GM13976 (cell line): ENCODE results near the gene PHYKPL.
"Not testable (repeated sequence)": the region's sequence is repeated elsewhere in the genome, so short reads cannot be mapped to it uniquely, and the experiment has no call there.

ENCODE experiments used
- DNase-seq: peaks from one replicate; pipeline ENCODE4 v3.0.0; 2012; ENCODE audit warnings: low spot score
- CTCF ChIP-seq: IDR thresholded peaks from 2 replicates; pipeline ENCODE4 v1.5.1; 2012; ENCODE audit warnings: borderline replicate concordance, mild to moderate bottlenecking; ENCODE audit not compliant: insufficient read depth; ENCODE audit errors: extremely low read depth, missing control alignments, control extremely low read depth
- in situ Hi-C: fragments of 300-500 bp; cut with MboI; formaldehyde crosslinking; loops from one replicate; pipeline ENCODE4 v1.12.0; 2022; ENCODE audit warnings: low sequenced_read_pairs, mixed read lengths, inconsistent platforms; ENCODE audit not compliant: unreplicated experiment

Gene PHYKPL

GRCh38 chr5:178203670-178204181, 28.9 kb downstream of the PHYKPL start:
- in situ Hi-C loops: no loop called here
- no peak for TF ChIP-seq CTCF
- DNase-seq: peak; percentile 75

DNA sequence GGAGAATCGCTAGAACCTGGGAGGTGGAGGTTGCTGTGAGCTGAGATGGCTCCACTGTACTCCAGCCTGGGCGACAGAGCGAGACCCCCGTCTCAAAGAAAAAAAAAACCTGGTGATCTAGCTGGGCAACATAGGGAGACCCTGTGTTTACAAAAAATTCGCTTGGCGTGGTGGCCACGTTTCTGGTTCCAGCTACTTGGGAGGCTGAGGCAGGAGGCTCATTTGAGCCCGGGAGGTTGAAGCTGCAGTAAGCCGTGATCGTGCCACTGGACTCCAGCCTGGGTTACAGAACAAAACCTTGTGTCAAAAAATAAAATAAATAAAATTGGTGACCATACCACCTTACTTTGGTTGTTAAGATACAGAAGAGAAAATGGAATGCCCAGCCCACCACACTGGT, 30.1 kb downstream of the PHYKPL start:
- DNase-seq: no peak
- in situ Hi-C loops: no loop called here
- TF ChIP-seq CTCF: no peak

DNA sequence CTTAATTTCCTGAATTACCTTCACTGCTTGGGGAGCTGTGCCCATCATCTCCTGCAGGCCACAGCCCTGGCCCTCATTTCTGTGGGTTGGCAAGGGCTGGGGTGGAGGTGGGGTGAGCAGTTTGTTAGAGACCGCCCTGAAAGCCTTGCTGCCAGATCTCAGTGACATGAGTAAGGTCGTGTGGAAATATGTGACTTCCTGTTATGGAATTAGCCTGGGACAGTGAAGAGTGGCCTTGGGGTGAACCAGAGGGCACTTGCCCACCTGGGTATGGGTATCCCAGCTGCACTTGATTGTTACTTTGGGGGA, 30.7 kb downstream of the PHYKPL start:
- DNase-seq: no peak
- TF ChIP-seq CTCF: no peak
- in situ Hi-C loops: no loop called here

DNA sequence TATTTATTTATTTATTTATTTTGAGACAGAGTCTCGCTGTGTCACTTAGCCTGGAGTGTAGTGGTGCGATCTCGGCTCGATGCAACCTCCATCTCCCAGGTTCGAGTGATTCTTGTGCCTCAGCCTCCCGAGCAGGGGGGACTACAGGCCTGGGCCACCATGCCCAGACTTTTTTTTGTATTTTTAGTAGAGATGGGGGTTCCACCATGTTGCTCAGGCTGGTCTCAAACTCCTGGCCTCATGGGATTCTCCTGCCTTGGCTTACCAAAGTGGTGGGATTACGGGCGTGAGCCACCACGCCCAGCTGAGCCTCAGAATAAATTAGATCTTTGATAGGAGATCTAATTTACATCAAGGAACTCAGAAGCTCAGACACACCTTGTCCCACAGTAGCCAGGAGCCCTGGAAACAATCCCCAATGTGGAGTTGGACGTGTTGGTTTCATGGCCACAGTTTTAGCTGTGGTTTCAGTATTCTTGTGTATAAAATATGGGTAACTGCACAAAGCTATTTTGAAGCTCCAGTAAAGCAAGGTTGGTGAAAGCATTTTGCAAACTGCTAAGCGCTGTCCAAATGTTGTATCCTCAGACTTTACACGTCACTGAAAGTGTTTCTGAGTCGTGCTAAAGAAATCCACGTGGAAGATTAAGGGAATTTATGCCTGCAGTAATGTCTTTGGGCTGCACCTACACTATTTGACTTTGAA, 31.2 kb downstream of the PHYKPL start:
- no peak for DNase-seq
- TF ChIP-seq CTCF: no peak
- in situ Hi-C loops: no loop called here

DNA sequence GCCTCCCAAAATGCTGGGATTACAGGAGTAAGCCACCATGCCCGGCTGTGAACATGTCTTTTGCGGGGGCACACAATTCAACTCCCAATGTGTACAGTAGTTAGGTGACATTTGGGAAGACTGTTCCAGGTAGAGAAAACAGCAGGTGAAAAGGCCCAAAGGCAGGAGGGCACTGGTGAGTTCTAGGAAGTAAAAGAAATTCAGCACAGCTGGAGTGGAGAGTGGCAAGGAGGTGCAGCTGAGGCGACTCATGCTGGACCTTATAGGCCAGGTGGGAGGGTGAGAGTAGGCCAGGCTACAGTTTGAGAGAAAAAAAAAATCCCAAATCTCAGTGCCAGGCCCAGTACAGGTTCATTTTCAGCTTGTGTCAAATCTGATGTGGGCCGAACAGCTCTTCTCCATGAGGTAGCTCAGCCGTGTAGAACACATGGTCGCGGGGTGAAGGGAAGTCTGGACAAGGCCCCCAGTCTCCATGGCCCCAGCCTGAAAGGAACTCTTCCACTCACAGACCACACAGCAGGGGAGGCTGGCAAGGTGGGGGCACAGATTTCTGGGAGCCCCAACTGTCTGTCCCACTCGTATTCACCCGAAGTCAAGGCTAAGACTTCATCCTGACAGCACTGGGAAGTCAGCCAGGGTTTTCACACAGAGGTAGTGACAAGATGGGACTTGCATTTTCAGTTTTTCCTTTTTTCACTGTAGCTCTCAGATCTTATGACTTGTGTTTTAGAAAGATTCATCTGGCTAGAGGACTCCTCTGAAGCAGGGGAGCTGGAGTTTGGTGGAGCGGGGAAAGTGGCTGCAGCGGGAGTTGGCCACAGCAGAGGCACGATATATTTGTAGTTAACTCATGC, 32.8 kb downstream of the PHYKPL start:
- TF ChIP-seq CTCF: no peak
- DNase-seq: no peak
- in situ Hi-C loops: no loop called here

GRCh38 chr5:178198706-178199105, 33.9 kb downstream of the PHYKPL start:
- TF ChIP-seq CTCF: no peak
- in situ Hi-C loops: no loop called here
- no peak for DNase-seq

GRCh38 chr5:178198151-178198550, 34.5 kb downstream of the PHYKPL start:
- in situ Hi-C loops, DNase-seq: not testable (repeated sequence)
